ENCODE data around the gene HNRNPU.

HNRNPU gene

DNA sequence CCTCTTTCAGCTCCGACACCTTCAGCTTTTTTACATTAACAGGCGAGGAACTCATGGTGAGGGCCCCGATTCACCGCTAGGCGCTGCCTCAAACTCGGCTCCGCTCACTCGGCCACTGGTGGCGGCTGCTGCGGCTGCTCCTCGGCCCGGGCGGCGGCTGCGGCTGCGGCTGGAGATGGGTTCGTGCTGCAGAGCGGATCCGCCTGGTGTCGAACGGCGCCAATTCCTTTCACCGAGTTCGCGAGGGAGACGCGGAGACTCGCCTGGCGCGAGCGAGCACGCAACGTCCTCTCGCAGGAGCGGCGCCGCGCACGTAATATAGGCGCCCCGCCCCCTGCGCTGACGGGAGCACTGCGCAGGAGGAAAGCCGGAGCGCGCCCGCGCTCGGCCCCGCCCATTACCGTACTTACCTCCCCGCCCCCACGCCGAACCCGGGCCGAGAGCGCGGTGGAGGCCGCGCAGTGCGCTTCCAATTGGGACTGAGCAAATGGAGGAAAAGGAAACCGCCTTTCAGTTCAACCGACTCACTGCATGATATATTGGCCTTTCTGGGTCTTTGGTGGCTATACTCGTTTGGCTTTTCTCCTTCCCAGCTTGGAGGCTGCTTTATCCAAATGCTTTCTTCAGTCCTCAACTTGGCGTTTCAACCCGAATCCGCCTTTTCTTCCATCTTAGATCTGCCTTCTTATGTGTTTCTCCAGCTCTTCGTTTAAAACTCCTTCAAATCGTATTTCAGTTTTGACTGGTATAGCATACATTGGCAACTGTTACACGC is at the start of gene HNRNPU:
Gene HNRNPU, minus strand, starts transcription at position 291 of the 775 bp plus-strand sequence. Its CDS starts 236 bp downstream, at position 55.
- DNase-seq = peak; percentile 97

- no peak for DNase-seq
These were observed 49.5 kb upstream of the HNRNPU start for GRCh38 chr1:244913806-244914205.

GRCh38 chr1:244904119-244904518 is 39.8 kb upstream of the HNRNPU start:
- no peak for DNase-seq

DNA sequence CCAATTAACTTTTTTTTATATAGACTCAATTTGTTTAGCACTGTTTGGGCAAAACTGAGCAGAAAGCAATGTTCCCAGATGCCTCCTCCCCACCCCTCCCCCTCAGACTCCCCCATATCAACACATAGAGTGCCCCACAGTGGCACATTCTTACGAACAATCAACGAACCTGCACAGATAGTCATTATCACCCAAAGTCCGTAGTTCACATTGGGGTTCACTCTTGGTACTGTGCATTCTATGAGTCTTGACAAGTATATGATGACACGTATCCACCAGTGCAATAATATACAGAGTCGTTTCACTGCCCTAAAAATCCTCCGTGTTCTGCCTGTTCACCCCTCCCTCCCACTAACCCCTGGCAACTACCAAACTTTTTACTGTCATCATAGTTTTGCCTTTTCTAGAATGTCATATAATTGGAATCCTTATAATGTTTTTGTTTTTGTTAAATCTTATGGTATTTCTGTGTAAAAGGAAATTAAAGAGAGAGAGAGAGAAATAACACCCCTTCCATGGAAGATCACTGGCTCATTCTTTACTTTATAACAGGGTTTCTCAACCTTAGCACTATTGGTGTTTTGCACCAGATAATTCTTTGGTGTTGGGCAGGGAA is 37.2 kb upstream of the HNRNPU start:
- no peak for DNase-seq

GRCh38 chr1:244897476-244898254 is 33.3 kb upstream of the HNRNPU start:
- DNase-seq = no peak

DNA sequence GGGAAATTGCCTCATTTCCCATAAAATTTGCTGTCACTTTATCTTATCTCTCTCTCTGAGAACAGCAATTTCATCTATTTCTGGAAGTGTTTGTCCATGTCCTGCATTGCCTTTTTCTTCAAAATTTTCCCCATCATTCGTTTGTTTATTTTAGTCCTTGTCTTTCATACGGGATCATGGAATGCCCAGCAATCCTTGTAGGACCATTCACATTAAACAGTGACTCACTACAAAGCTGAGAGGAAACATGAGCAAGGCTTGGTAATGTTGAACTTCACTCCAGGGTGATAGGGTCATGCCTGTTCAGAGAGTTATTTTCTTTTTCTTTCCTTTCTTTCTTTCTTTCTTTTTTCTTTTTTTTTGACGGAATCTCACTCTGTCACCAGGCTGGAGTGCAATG is 32.2 kb upstream of the HNRNPU start:
- DNase-seq = no peak

DNA sequence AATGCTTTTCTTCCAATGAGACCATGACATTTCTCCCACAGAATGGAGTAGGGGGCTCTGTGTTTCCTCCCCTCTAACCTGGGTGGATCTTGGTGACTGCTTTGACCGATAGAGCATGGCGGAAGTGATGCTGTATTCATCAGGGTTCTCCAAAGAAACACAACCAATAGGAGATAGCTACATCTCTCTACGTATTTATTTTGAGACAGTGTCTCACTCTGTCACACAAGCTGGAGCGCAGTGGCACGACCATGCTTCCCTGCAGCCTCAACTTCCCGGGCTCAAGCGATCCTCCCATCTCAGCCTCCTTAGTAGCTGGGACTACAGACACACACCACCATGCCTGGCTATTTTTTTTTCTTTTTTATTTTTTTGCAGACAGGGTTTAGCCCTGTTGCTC is 29.5 kb upstream of the HNRNPU start:
- no peak for DNase-seq

DNA sequence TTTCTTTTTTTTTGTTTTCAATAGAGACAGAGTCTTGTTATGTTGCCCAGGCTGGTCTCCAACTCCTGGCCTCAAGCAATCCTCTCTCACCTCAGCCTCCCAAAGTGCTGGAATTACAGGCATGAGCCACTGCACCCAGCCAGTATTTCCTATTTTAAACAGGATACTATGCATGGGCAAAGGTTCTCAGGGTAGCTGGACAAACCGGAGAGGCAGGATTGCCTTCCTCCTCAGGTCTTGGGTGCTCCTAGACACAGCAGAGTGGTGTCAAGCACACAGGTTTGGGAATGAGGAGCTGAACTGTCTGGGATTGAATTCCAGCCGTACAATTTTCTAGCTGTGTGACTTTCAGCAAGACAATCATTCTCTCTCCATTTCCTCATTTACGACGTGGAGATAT is 22.9 kb upstream of the HNRNPU start:
- no peak for DNase-seq

- DNase-seq = no peak
These were observed 17.4 kb upstream of the HNRNPU start for GRCh38 chr1:244881552-244882280.

DNA sequence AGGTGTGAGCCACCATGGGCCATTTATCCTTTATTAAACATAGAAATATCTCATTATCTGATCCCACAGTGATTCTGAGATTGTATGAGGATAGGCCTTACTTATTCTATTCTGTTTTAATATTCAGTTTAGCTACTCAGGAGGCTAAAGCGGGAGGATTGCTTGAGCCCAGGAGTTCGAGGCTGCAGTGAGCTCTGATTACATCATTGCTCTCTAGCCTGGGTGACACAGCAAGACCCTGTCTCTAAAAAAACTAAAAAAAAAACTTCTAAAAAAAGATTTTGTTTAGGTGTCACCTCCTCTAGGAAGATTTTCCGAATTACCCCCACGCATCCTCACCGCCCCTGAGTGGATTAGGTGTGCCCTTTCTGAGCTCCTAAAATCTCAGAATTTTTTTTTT is 14.3 kb upstream of the HNRNPU start:
- DNase-seq = no peak

- DNase-seq = no peak
These were observed 12.0 kb upstream of the HNRNPU start for GRCh38 chr1:244876228-244876910.

DNA sequence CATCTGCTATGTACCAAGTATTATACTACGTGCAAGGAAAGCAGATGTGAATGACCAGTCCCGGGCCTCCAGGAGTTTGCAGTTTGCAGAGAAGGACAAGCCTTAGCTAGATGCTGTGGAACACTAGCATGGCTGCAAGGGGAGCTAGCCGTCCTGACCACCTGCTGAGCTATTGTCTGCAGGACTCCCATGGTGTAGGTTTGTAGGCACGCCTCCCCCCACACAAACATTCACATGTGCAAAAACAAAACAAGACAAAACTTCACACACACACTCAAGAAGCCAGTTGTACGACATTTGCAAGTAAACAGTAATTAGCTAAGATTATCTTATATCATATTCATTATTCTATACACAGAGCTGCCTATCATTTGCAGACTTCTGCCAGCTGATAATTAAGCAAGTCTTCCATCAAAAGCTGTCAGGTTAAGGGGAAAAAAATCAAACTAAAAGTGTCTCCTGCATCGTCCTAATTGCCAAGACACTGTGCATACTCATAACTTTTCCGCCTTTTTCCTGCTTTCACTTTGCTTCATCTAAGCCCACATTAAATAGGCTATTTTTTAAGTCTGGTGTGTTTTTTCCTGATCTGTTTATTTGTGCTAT is 10.7 kb upstream of the HNRNPU start:
- no peak for DNase-seq

DNA sequence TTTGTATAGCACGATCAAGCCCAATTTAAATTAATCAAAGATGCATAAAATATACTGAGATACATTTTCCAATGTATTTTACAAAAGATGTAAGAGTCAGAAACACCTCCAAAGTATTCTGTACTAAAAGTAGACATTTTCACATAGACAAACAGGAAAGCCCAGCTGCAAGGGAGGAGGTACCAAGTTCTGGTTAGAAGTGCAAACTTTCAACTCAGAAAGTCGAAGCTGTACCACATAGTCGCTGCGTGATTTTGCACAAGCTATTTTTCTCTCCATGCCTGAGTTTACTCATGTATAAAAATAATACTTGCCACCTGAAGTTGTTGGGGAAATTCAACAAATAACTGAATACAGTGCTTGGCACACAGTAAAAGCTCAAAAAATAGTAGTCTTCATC is 5.6 kb upstream of the HNRNPU start:
- no peak for DNase-seq

- no peak for DNase-seq
These were observed 5.1 kb upstream of the HNRNPU start for GRCh38 chr1:244869364-244869827.

DNA sequence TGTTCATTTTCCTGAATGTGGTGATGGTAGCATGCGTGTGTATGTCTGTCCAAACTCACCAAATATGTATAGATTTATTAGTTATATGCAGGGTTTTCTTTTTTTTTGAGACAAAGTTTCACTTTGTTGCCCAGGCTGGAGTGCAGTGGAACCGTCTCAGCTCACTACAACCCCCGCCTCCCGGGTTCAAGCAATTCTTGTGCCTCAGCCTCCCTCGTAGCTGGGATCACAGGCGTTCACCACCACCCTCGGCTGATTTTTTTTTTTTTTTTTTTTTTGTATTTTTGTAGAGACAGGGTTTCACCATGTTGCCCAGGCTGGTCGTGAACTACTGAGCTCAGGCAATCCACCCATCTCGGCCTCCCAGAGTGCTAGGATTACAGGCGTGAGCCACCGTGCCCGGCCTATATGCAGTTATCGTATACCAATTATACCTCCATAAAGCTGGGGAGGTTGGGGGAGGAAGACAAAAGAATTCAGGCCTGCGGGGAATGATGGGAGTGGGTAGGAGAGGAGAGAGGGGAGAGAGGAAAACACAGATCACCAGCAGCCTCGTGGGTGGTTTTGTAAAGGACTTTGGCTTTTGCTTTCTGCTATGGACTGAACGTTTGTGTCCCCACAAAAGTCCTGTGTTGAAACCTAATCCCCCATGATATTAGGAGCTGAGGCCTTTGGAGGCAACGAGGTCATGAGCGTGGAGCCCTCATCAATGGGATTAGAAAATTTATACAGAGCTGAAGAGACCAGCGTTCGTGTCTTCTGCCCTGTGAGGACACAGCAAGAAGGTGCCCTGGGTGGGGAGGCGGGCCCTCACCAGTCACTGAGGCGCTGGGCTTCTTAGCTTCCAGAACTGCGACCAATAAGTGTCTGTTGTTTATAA is 4.4 kb upstream of the HNRNPU start:
- DNase-seq = no peak

GRCh38 chr1:244866355-244866754 is 2.0 kb upstream of the HNRNPU start:
- no peak for DNase-seq

DNA sequence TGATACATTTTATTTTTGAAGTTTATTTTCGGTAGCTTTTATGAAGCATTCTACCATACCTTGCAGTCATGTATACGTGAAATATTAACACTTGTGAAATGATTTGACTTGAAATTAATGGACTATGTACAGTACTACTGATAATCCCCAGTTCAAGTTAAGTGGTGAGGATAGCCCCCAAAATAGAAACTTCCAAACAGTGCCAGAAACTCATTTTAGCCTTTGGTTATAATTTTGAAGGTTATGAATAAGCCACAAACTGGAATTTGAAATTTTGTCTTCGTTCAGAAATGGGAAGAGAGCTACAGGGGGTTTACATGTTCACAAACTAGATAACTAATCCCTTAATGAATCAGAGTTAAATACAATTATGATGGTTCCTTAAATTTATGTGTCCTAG is 1.5 kb upstream of the HNRNPU start:
- DNase-seq = no peak

- DNase-seq = peak; percentile 67
These were observed 657 bp upstream of the HNRNPU start for GRCh38 chr1:244865028-244865371.

DNA sequence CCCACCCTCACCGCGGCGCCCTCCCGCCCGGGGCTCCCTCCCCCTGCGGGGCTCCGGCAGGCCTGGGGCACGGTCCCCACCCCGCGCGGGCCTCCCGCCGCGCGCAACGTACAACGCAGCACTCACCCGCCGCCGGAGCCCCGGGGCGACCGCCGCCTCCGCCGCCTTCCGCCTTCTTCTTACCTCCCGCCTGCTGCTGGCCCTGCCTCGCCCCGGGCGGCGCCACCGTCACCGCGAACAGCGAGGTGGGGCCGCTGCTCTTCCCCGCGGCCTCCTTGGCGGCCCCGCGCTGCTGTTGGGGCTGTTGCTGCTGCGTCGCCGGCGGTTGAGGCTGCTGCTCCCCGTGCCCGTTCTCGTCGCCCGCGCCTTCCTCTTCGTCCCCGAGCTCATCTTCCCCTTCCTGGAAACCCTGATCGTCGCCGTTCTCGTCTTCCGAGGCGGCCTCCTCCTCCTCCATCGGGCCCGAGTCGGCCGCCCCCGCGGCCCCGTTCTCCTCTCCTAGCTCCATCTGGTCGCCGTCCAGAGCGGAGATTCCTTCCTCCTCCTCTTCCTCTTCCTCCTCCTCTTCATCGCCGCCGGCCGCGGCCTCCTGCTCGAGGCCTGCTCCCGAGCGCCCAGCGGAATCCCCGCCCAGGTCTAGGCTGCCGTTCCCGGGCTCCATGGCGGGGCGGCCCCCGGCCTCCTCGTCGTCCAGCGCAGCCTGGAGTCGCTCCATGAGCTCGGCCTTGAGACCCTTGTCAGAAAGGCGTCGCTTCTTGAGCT is 671 bp downstream of the HNRNPU start:
- DNase-seq = peak; percentile 74
